ENCODE measurements around the gene SNU13.

Gene SNU13

GRCh38 chr22:41702763-41703162 lies 14.1 kb upstream of the SNU13 start:
- TF ChIP-seq, protein P1, sequence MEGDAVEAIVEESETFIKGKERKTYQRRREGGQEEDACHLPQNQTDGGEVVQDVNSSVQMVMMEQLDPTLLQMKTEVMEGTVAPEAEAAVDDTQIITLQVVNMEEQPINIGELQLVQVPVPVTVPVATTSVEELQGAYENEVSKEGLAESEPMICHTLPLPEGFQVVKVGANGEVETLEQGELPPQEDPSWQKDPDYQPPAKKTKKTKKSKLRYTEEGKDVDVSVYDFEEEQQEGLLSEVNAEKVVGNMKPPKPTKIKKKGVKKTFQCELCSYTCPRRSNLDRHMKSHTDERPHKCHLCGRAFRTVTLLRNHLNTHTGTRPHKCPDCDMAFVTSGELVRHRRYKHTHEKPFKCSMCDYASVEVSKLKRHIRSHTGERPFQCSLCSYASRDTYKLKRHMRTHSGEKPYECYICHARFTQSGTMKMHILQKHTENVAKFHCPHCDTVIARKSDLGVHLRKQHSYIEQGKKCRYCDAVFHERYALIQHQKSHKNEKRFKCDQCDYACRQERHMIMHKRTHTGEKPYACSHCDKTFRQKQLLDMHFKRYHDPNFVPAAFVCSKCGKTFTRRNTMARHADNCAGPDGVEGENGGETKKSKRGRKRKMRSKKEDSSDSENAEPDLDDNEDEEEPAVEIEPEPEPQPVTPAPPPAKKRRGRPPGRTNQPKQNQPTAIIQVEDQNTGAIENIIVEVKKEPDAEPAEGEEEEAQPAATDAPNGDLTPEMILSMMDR (IDR thresholded peaks at IDR 0.05): no peak

DNA sequence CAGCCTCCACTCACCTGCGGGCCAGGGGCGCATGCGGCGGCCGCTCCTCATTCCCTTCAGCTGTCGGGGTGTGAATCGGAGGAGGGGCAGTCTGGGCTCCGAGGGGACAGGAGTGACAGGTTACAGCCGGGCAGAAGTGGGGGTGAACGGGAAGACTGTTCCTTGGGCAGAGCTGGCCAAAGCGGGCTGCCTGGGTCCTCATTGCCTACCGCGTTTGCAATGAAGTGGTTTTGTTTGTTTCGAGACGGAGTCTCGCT lies 11.4 kb upstream of the SNU13 start:
- TF ChIP-seq, protein P1 (IDR thresholded peaks at IDR 0.05): no peak

DNA sequence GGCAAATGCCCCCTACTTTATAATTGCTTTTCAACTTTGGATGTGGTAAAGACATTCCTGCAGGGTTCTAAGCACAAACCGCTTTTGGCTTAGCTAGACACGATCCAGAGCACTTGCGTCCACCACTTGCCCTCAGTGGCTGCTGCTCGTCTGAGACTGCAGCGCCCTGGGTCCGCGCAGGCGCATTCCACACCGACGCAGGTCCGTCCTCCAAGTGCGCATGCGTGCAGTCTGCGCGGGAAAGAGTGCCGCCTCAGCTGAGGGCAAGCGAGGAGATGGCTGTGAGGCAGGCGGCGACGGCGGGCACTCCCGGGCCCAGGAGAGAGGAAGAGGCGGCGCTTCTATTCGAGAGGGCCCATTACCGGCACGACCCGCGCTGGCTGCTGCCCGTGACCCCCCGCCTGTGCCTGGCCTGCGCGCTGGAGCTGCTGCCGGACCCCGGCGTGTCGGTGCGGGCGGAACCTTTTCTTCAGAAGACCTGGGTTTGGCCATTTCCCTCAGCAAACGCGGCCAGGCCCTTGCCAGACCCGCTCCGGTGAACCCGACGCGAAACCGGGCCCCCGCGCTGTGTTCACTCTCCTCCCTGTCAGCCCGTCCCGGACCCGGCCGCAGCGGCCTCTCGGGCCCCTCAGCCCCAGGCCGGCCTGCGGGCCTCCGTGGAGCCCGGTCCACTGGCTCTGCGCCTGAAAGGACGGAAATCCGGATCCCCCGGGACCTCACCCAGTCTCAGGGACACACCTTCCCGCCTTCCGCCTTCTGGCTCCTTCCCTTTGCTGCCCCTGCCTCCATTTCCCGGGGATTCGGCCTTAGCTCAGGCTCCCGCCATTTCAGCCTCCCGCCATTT lies 10.8 kb upstream of the SNU13 start, which contains the start of gene MEI1:
MEI1 (plus strand) TSS at position 240 of the 844 bp plus-strand sequence; CDS start at position 276, 36 bp downstream.
- TF ChIP-seq, protein P1 (IDR thresholded peaks at IDR 0.05): no peak

- TF ChIP-seq, protein P1 (IDR thresholded peaks at IDR 0.05): peak; percentile 96
These were observed 8.6 kb upstream of the SNU13 start for GRCh38 chr22:41697126-41697775.

GRCh38 chr22:41696703-41697102 lies 8.0 kb upstream of the SNU13 start:
- TF ChIP-seq, protein P1 (IDR thresholded peaks at IDR 0.05): no peak

DNA sequence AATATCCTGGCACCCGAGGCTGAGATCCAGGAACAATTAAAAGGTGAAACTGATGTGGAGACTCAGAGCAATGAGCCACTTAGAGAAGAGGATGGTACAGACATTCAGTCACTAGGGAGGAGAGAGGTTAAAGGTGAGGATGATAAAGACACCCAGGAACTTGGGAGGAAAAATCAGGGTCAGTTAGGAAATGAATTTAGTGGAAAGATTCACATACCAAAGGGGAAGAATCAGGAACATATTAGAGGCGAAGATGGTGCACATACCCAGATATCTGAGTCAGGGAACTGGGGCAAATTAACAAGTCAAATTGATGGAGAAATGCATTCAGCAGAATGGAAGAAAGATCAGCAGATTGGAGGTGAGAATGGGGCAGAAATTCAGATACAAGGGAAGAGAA lies 6.5 kb upstream of the SNU13 start:
- TF ChIP-seq, protein P1 (IDR thresholded peaks at IDR 0.05): no peak

DNA sequence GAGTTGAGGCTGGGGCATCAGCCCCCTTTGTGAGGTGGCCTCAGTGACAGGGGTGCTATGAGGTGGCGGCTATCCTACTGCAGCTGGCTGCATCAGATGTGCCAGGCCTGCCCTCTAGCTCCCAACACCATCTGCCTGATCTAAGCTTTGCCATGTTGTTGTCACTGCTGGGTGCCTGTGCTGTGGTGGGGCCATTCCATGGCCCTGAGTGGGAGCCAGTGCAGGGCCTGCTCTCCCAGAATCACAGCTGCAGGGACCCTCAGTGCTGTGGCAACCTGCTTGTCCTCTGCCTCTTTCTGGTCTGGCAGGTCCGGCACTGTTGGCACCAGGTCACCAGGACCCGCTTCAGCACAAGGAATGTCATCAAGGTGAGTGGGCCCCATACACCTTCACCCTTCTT lies 1.8 kb upstream of the SNU13 start:
- TF ChIP-seq, protein P1 (IDR thresholded peaks at IDR 0.05): no peak

Data from LNCAP (cell line).